ENCODE measurements around the gene NUP133.
"Not testable (repeated sequence)": the region's sequence is repeated elsewhere in the genome, so short reads cannot be mapped to it uniquely, and the experiment has no call there.

Gene NUP133

DNA sequence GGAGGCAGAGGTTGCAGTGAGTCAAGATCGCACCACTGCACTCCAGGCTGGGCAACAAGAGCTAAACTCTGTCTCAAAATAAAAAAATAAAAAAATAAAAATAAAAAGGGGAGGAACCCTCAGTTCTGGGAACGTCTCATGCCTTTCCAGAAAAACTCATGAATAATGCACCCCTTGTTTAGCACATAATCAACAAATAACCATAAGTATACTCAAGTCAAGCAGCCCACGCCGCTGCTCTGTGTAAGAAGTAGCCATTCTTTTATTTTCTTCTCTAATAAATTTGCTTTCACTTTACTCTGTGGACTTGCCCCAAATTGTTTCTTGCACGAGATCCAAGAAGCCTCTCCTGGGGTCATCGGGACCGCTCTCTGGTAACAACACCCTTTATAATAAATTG lies 59.8 kb downstream of the NUP133 start:
- DNase-seq = no peak

DNA sequence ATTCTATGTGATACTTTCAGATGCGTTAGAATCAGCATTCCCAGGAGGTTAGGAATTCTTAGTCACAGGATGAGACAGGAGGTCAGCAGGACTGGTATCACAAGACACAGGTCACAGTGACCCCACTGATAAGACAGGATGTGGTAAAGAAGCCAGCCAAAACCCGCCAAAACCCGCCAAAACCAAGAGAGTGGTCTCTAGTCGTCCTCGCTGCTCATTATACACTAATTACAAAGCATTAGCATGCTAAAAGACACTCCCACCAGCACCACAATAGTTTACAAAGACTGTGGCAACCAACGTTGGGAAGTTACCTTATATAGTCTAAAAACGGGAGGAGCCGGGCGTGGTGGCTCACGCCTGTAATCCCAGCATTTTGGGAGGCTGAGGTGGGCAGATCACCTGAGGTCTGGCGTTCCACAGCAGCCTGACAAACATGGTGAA lies 60.3 kb downstream of the NUP133 start:
- DNase-seq = no peak

DNA sequence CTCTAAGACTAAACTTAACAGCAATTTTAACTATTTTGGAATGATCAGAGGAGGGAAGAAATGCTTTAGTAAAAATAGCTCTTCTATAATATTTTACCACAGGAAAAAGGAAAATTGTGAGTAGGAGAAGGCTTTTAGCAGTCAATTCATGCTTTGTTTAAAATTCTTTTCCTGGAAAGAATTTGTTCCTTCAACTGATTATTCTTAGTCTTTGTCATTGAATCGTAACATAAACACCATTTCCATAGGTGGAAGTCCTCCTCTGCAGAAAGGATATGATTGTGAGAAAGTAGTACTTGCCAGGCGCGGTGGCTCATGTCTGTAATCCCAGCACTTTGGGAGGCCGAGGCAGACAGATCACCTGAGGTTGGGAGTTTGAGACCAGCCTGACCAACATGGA lies 62.3 kb downstream of the NUP133 start:
- no peak for DNase-seq

DNA sequence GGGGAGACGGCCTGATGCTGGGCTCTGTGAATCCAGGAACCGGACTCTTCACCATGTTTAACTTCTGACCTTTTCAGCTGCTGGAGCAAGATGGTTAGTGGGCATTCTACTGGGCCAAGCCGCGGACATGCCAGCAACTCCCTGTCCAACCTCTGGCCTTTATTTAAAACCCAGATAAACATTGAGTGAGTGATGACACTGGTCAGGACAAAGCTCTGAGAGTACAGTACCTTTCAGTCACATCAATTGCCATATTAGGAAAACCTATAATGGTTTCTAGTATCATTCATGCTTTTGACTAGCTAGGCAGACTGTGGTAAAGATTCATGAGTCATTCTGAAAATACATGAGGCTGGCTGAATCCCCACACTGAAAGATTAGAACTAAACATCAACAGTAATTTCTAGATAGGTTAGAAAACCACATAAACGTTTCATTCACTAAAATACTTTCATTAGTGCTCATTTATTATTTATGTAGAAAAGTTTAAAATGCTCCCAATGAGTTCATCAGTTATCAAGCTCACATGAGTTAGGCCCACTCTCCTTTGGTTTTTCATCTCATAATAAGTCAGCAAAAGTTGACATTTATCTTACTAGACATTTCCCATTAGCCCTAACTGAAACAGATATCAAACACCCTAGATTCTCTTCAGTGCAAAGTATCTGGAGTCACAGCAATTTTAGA lies 67.1 kb downstream of the NUP133 start:
- DNase-seq = no peak

DNA sequence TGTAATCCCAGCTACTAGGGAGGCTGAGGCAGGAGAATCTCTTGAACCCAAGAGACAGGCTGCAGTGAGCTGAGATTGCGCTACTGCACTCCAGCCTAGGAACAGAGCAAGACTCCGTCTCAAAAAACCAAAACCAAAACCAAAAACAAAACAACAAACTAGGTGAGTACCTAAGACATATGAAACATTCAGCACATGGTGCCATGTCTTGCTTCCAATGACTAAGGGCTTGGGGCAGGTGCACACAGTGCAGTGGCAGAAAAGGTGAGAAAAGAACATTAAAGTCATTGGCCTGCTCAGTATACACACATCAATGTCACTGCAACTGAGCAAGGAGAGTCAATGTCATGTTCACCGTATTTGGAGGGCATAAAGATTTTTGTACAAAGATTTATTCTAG lies 70.1 kb downstream of the NUP133 start:
- no peak for DNase-seq

DNA sequence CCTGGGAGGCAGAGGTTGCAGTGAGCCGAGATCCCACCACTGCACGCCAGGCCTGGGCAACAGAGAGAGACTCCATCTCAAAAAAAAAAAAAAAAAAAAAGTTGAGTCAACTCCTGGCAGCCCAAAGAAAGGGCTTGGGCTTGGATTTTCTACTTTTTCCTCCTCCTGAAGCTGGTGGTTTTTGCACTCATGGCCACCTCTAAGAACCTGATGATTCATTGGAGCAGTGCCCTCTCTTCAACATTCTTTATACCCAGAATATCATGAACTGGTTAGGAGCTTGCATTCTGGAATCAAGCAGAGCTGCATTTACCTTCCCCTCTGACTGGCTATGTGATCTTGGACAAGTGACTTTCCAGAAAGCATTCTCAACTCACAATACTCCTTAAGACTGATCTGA lies 70.7 kb downstream of the NUP133 start:
- no peak for DNase-seq

DNA sequence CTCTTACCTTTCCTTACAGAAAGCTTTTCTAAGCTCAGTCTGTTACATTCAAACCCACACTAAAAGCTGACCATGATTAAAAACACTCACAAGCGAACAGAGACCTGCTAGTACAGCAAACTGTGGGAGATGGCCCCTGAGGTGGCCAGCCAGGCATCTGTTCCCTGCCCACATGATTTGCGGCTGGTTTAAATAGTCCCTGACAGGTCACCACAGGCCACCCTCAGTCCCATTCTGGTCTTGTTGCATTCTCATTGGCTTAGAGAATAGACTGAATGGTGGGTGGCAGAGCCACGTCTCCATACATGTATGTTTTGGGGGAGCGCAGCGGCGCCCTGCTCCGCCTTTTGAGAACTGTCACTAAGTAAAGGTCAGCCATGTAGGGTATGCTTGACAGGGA lies 71.9 kb downstream of the NUP133 start:
- DNase-seq = no peak

DNA sequence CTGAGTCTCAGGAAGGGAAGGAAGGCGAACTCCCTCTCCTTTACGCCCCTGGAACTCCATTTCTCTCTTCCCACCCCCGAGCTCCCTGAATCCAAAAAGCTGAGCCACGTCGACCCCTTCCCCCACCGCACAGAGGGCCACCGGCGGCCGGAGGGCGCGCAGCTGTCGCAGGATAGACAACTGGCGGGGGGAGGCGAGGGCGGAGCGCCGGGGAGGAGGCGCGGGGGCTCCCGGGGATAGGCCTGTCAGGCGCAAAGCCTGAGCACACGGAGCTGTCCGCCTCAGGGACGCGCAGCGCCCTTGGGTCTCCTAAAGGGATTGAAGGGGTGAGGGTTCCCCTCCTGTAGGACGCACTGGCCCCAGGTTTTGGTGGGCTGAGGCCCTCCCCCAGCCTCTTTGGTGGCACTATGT lies 73.5 kb downstream of the NUP133 start:
- no peak for DNase-seq

DNA sequence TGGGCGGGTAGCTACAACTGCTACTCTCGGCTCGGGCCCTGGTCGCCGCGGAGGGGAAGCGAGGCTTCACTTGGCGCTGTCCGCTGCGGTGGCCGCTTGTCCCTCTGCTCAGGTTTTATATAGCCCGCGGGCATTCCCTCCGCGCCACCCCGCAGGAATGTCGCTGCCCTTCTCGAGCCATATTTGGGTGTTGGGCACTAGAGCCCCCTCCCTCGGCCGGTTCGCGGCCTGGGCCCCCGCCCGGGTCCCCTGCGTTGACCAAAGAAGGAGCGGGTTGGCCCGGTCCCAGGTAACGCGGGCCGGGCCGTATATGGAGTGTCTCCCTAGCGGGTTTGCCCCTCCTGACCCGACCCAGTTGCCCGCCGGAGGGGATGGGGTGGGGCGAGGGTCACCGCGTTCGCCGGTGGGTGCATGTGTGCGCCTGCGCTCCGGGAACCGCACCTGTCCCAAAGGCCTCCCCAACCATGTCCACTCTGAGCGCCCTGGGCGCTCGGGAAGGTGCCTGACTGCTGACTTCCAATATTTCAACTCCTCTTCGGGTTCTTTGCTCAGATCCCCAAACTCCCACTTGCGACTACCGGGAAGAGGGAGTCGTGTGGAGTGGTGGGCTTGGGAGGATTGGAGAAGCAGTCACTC lies 74.0 kb downstream of the NUP133 start, which contains the start of gene ACTA1:
TSS of gene ACTA1 (minus strand) at position 90 of the 636 bp plus-strand sequence. CDS start 979 bp downstream, outside the sequence.
- DNase-seq = no peak

DNA sequence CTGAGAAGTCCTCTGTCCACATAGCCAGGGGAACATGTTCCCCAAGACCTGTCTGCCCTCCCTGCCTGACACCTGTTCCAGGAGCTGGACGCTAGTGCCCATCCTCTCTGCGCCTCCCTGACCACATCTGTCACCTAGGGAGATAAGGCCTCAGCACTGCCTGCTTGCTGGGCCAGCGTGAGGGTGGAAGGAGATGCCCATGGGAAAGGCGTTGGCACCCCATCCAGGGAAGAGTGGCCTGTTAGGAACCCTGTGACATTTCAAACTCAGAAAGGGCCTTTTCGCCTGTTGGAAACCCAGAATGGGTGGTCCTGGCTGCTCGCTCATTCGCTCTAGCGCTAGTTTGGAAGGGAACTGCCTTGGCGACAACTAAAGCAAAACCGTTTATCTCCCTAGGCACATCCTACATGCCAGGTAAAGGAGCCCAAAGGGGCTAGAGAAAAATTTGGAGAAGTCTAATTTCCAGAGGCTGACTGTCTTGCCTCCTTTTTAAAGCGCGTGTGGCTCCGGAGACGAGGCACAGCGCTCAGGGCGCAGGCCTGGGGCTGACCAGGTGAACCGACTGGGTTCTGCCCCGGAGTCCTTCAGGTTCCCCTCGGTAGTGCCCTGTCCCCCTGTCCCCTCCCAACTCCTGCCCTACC lies 74.7 kb downstream of the NUP133 start:
- DNase-seq = no peak

DNA sequence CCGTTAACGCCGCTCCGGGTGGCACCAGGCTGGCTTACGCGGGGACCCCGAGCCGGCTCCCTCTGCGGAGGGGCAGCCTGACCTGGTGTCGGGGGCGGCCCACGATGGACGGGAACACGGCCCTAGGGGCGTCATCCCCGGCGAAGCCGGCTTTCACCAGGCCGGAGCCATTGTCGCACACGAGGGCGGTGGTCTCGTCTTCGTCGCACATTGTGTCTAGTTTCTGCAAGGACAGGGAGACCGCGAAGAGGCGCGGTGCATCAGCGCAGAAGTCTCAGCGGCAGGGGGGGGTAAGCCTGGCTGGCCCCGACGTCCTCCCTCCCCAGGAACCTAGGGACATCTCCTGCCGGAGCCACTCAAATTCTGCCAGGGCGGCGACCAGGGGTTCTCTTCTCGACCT lies 75.2 kb downstream of the NUP133 start:
- no peak for DNase-seq

DNA sequence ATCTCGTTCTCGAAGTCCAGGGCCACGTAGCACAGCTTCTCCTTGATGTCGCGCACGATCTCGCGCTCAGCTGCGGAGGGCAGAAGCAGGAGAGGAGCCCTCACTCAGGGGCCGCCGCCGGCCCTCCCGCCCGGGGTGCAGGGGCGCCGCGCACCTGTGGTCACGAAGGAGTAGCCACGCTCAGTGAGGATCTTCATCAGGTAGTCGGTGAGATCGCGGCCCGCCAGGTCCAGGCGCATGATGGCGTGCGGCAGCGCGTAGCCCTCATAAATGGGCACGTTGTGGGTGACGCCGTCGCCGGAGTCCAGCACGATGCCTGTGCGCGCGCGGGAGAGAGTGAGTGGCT lies 76.1 kb downstream of the NUP133 start:
- DNase-seq = no peak

DNA sequence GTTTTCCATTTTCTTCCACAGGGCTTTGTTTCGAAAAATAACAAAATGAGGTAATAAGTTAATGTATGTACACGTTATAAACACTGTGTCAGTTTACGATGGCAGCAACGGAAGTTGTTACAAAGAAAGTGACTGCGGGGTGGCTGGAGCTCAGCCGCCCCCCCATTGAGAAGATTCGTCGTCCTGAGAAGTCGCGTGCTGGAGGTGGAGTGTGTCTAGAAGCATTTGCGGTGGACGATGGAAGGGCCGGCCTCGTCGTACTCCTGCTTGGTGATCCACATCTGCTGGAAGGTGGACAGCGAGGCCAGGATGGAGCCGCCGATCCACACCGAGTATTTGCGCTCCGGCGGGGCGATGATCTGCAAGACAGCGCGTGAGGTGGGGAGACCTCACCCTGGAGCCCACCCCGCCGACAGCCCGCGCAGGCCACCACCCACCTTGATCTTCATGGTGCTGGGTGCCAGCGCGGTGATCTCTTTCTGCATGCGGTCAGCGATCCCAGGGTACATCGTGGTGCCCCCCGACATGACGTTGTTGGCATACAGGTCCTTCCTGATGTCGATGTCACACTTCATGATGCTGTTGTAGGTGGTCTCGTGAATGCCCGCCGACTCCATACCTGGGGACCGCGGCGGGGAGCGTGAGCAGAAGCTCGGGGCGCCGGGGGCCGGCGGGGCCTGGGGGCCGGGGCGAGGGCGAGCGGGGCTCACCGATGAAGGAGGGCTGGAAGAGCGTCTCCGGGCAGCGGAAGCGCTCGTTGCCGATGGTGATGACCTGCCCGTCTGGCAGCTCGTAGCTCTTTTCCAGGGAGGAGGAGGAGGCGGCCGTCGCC lies 76.6 kb downstream of the NUP133 start:
- no peak for DNase-seq

DNA sequence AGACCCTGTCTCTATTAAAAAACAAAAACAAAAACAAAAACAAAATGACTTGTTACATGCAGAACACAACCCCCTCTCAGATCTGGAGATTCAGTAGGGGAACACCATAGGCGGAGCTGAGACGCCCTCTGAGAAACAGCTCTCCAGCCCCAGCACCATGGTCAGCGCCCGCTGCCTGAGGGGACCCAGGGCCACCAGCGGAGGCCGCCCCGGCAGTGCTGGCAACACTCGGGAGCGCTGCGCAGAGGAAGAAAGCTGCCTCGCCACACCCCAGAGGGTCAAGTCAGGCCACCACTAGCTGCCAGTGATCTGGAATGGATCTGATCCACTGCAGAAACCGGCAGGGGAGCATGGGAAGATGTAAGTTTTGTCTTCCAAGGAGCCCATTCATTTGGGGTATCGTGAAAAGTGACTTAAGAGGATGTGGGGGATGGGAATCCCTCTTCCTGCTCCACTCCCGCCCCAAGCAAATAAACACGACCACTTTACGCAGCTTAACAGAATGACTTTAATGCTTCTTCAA lies 77.3 kb downstream of the NUP133 start:
- peak; percentile 24 for DNase-seq

DNA sequence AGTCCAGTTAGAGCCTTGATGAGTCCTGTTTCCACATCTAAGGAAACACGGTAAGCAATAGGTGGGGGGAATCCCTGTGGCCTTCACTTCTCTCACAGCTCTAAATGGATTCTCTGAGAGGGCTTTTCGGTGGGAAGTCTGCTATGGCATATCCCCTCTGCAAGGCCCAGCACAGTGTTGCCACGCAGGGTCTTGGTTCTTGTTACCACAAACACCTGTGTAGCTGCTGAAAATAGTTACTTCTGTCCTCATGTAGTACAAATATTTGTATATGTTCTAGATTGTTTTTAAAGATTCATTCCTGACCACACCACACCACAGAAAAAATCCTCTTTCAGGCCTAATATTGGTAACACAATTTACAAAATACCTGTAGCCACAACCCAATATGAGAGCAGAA lies 79.9 kb downstream of the NUP133 start:
- no peak for DNase-seq

DNA sequence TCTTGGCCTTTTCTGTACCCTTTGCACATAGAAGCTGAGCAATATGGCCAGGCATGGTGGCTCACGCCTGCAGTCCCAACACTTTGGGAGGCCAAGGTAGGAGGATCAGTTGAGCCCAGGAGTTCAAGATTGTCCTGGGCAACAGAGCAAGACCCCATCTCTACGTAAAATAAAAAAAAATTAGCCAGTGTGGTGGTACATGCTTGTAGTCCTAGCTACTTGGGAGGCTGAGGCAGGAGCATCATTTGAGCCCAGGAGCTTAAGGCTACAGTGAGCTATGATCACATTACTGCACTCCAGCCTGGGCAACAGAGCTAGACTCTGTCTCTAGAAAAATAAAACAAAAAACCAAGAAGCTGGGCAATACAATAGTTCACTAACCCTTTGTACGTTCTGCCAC lies 80.6 kb downstream of the NUP133 start:
- DNase-seq = no peak

DNA sequence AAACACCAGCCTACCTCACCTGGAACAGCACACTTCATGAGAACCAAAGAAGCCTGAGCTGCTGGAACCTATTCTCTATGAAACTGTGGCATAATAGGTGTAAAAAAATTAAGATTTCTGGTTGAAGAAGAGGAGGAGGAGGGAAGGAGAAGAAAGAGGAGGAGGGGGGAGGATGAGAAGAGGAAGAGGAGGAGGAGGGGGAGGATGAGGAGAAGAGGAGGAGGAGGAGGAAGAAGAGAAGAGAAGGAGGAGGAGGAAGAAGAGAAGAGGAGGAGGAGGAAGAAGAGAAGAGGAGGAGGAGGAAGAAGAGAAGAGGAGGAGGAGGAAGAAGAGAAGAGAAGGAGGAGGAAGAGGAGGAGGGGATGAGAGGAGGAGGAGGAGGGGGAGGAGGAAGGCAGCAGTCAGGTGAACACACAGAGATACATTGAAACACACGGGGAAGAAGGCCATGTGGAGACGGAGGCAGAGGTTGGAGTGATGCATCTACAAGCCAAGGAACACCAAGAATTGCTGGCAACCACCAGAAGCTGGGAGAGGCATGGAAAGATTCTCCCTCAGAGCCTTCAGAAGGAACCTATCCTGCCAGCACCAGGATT lies 82.5 kb downstream of the NUP133 start:
- no peak for DNase-seq

DNA sequence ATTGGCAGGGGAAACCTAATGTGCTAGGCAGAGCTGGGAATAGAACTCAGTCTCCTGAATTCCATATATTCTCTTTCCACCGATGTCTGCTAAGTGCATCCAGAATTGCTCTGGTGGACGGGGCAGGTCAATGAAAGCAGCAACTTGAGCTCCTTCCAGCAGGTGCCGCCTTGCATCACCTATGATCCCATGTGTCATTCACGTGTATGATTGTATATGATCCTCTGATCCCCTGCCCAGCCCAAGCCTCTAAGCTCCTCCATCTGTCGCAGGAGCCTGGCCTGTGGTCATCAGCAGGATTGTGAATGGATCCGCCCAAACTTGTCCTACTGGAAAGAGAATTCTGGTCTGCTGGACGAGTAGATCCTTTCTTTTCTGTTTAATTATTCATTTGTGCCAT lies 87.4 kb downstream of the NUP133 start:
- DNase-seq = no peak

DNA sequence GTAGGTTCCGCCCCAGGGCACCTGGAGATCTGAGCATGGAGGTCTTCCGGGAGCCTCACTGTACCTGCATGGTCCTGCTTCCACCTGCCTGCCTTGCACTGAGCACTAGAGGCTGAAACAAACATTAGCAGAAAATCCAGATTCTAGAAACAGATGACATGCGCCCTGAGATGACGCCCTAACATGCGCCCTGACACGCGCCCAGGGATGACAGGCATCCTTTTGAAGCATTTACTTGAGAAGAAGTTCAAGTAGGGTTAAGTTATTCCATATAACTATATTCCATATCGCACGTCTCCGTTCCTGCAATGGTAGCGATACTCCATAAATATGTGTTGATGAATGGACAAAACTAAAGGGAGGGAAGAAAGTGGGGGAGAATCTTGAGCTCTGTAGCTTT lies 87.9 kb downstream of the NUP133 start:
- DNase-seq = no peak

DNA sequence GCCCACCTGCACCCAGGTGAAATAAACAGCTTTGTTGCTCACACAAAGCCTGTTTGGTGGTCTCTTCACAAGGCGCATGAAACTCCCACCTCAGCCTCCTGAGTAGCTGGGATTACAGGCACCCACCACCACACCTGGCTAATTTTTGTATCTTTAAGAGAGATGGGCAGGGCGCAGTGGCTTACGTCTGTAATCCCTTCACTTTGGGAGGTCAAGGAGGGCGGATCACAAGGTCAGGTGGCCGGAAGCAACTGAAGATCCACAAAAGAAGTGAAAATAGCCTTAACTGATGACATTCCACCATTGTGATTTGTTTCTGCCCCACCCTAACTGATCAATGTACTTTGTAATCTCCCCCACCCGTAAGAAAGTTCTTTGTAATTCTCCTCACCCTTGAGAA lies 89.6 kb downstream of the NUP133 start:
- not testable (repeated sequence) for DNase-seq

DNA sequence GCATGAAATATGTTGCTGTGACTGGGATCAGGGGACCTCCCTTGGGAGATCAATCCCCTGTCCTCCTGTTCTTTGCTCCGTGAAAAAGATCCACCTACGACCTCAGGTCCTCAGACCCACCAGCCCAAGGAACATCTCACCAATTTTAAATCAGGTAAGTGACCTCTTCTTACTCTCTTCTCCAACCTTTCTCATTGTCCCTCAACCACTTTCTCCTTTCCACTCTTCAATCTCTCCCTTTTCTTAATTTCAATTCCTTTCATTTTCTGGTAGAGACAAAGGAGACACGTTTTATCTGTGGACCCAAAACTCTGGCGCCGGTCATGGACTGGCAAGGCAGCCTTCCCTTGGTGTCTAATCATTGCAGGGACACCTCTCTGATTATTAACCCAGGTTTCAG lies 95.3 kb downstream of the NUP133 start:
- DNase-seq = not testable (repeated sequence)

DNA sequence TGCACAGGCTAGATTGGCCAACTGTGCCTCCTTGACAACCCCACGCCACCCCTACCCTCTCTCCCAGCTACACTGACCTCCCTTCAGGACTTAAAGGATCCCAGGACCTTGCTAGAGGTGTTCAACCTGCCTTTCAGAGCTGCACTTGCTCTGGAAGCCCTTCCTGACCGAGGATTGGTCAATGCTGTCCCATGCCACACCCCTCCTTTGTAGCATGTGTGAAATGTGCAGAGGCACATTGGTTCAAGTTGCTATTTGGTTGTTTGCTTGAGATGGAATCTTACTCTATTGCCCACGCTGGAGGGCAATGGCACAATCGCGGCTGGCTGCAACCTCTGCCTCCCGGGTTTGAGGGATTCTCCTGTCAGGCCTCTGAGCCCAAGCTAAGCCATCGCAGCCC lies 96.1 kb downstream of the NUP133 start:
- DNase-seq = no peak

All from CD4-positive, alpha-beta T cell treated with Interleukin-10 for 1 hour (primary cell).